ENCODE results near the gene PPP2R1B.

Gene PPP2R1B

GRCh38 chr11:111766834-111767142 is 599 bp upstream of the PPP2R1B start:
- POLR2A ChIA-PET, result interaction anchor here (0.7 kb wide), 1 partner anchor 196 kb away, joined by 4 read pairs; no protein-coding TSS in a partner anchor
- DNase-seq (ENCODE audit: extremely low spot score), result no peak
- CTCF ChIA-PET, result interaction anchor here (1.0 to 5.8 kb wide), 14 partner anchors 10 to 180 kb away, joined by 3 to 72 read pairs (median 4); partner anchors contain the start of gene SIK2
- no peak for TF ChIP-seq CTCF (IDR thresholded peaks at IDR 0.05; ENCODE audit: control extremely low read depth, extremely low read depth, low read depth, missing control alignments)

GRCh38 chr11:111765320-111765983 is 737 bp downstream of the PPP2R1B start:
- DNase-seq (ENCODE audit: extremely low spot score), result no peak
- ChIA-PET POLR2A (interaction anchor here (0.9 kb wide), 1 partner anchor 38 kb away, joined by 3 read pairs; no protein-coding TSS in a partner anchor), CTCF (interaction anchor here (0.9 to 5.8 kb wide), 9 partner anchors 11 to 178 kb away, joined by 3 to 72 read pairs (median 5); no protein-coding TSS in a partner anchor)
- TF ChIP-seq CTCF (IDR thresholded peaks at IDR 0.05; ENCODE audit: control extremely low read depth, extremely low read depth, low read depth, missing control alignments), result no peak

GRCh38 chr11:111764621-111765020 is 1.6 kb downstream of the PPP2R1B start:
- CTCF ChIA-PET, result interaction anchor here (0.9 to 5.8 kb wide), 8 partner anchors 12 to 177 kb away, joined by 3 to 72 read pairs (median 5); no protein-coding TSS in a partner anchor
- TF ChIP-seq CTCF (IDR thresholded peaks at IDR 0.05; ENCODE audit: control extremely low read depth, extremely low read depth, low read depth, missing control alignments), result no peak
- DNase-seq (ENCODE audit: extremely low spot score), result no peak
- POLR2A ChIA-PET, result no interaction called here

- no peak for DNase-seq (ENCODE audit: extremely low spot score)
- ChIA-PET CTCF (interaction anchor here (1.0 to 2.9 kb wide), 7 partner anchors 10 to 153 kb away, joined by 3 to 19 read pairs (median 3); no protein-coding TSS in a partner anchor), POLR2A (no interaction called here)
- no peak for TF ChIP-seq CTCF (IDR thresholded peaks at IDR 0.05; ENCODE audit: control extremely low read depth, extremely low read depth, low read depth, missing control alignments)
These were observed 3.1 kb downstream of the PPP2R1B start for GRCh38 chr11:111762981-111763643.

- POLR2A ChIA-PET, result no interaction called here
- CTCF ChIA-PET, result interaction anchor here (1.1 to 2.9 kb wide), 5 partner anchors 9 to 124 kb away, joined by 3 to 19 read pairs (median 3); no protein-coding TSS in a partner anchor
- no peak for DNase-seq (ENCODE audit: extremely low spot score)
These were observed 3.7 kb downstream of the PPP2R1B start for GRCh38 chr11:111762526-111762925.

More at GRCh38 chr11:111762526-111762925, 3.7 kb downstream of the PPP2R1B start:
- no peak for TF ChIP-seq CTCF (IDR thresholded peaks at IDR 0.05; ENCODE audit: control extremely low read depth, extremely low read depth, low read depth, missing control alignments)

Measured in GM10248 (cell line).